ENCODE measurements around the gene POLDIP3.
A peak's percentile ranks its signal among the peaks of the same experiment; 100 is the strongest.

Gene POLDIP3, protein sequence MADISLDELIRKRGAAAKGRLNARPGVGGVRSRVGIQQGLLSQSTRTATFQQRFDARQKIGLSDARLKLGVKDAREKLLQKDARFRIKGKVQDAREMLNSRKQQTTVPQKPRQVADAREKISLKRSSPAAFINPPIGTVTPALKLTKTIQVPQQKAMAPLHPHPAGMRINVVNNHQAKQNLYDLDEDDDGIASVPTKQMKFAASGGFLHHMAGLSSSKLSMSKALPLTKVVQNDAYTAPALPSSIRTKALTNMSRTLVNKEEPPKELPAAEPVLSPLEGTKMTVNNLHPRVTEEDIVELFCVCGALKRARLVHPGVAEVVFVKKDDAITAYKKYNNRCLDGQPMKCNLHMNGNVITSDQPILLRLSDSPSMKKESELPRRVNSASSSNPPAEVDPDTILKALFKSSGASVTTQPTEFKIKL

DNA sequence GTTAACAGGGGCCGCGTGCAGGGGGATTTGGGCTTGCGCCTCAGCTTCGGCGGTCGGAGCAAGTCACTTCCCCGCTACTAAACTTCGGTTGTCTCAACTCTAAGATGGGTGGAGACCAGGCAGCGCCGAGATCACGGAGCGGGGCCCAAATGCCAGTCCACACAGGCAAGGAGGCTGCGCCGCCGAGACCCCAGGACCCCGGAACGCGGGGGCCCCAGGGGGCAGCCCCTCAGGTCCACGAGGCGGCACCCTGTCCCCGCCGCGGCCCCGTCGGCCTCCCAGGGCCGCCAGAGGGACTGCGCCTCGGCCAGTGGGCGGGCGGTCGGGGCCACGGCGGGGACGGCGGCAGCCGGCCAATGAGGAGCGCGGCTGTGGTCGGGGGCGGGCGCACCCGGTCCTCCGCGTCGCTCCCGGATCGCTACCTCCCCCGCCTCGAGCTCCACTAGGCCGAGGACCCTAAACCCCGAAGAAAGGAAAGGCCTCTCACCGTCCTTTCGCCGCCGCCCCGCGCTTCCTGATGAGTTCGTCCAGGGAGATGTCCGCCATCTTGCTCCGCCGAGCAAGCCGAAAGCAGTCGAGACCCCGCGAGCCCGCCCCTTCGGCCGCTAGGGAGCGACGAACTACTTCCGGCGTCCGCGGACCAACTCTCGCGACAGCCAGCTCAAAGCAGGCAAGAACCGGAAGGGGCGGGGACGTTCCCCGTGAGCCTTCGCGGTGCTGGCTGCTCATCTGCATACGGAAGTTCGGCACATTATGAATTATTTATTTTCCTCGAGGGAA is at the start of gene POLDIP3:
TSS of gene POLDIP3 (minus strand) at position 572 of the 780 bp plus-strand sequence. CDS start at position 546, 26 bp downstream.
- DNase-seq, result peak; percentile 90

DNA sequence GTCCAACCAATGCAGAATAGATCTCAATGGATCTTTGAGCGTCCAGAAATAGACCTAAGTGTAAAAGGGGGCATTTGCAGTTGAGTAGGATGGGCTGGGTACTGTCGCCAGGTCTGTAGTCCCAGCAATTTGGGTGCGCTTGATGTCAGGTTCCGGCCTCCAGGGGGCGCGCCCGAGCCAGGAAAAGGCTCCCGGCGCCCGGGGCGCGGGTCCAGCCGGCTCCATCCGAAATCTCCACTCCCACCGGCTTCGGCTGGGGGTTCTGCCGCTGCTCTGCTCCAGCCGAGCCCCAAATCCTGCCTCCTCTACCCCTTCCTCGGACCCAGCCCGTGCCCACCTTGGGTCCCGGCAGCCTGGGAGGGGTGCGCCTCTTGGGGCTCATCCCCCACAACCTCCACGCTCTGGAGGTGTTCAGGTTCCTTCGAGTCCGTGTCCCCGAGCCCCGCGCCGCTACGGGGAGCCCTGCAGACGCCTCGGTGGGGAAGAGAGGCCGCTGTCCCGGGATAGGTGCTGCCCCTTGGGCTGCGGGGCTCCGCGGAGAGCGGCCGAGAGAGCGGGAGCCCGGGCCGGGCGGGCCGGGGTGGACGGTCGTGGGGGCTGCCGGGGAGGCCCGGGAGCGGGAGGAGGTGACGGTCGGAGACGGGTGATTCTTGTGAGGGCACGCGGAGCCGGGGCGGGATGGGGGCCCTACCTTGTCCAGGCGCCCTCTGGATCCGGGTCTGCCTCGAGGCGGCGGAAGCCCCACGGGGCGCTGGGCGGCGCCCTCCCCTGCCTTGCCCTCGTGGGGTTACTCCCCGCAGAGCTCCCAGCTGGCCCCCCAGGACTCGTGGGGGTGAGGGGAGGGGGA is 47.5 kb upstream of the POLDIP3 start:
- DNase-seq, result peak; percentile 34

DNA sequence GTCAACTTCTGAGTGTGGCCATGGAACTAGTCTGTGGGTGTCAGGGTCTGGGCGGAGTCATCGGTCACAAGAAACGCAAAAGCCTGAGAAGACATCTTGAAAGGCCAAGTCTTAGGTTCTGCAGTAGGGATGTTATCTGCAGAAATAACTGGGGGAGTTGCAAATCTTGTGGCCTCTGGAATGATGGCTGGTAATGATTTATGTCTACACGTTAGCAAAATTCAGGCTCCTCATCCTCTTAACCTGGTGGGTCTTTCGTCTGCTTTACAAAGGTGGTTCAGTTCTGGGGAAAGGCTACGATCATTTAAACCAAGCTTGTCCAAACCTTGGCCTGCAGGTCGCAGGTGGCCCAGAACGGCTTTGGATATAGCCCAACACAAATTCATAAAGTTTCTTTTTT is 41.9 kb upstream of the POLDIP3 start:
- DNase-seq, result no peak

DNA sequence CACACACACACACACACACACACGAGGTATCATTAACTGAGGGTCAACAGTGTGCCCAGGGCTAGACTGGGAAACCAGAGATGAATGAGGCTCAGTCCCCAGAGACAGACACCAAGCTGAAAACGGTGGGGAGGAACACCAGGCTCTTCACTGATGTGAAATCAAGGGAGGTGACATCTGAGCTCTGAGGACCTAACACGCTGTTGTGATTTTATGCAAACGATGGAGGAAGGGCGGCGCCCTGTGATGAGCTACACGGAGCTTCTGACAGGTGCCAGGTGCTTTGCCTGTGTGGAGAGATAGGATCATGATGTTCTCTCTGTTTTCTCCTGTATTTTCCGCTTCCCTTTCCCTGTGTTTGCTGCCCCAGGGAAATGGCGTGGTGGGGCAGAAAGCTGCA is 41.0 kb upstream of the POLDIP3 start:
- no peak for DNase-seq

DNA sequence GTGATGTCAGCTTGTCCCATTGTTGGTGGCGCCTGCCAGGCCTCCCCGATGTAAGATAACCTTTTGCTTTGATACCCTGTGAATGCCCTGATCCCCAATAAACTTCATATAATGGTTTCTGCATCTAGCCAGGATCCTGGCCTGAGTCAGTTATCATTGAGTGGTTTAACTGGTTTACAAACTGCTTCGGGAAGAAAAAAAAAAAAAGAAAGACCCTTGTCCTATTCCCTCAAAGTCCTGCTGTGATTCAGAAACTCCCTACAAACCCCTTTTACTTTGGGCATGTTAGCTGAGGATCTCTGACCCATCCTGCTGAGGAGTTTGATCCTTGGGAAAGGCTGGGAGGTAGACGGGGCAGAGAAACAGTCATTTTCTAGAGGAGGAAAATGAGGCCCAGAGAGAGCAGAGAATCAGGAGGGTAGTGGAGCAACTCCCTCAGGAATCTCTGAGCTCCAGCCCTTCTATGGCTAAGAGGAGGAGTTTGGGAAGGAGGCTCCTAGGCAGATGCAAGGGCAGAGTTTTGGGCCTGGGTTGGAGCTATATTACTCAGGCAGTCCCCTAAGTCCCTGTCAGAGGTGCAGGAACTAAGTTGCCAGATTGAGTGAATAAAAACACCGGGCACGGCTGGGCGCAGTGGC is 39.9 kb upstream of the POLDIP3 start:
- no peak for DNase-seq

DNA sequence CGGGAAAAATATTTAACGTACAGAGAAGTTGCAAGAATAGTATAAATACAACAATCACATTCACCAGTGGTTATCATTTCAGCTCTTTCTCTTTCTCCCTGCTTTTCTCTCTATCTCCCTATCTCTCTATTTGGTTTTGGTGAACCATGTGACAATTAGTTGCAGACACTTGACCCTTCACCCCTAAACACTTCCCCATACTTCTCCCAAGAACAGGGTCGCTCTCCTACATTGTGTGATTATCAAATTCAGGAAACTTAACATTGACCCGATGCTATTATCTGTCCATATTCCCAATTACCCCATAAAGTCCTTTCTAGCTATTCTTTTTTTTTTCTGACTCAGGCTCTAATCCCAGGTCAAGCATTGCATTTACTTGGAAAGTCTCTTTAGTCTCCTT is 39.3 kb upstream of the POLDIP3 start:
- DNase-seq, result no peak

DNA sequence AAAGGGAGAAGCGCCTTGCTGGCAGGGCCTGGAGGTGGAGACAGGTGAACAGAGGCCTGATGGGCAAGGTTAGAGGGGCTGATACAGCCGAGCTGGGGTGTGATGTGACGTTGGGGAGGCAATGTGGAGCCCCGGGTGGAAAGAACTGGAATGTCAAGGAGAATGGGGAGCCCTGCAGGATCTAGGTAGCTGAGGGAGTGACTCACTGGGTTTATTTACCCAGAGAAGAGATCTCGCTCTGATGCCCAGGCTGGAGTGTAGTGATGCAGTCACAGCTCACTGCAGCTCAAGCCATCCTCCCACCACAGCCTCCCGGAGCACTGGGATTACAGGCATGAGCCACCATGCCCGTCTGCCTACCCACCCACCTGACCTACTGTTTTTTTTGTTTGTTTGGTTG is 36.5 kb upstream of the POLDIP3 start:
- DNase-seq, result no peak

DNA sequence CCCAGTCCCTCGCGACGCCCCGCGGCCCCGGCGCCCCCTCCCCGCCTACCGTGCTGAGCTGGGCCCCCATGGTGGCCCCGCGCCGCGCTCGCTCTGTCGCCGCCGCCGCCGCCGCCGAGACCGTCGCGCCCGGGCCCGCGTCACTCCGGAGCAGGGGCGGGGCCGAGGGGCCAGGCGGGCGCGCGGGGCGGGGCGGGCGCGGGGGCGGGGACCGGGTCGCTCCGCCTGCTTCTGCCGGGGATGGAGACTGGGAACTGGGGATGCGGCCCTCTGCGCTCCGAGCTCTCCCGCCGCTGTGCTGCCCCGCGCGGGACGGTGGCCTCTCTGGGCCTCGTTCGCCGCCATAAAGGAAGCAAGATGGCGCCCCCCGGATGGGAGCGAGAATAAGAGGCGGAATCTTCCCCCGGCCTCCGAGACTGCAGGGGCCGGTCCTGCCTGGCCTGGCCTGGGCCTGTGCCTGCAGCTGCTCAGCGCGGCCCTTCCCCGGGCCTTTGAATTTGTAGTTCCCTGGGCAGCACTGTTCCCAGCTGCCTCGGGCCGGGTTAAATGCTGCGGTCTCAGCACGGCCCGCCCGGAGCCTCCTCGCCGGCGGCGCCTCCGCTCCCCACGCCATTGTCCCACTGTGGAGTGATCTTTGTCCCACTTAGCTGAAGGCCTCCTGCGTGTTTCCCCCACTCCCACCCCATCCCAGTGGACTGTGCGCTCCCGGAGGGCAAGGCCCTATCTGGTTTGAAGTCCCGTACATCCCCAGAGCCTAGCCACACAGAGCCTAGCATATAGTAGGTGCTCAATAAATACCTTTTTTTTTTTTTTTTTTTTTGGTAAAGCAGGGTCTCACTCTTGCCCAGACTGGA is 34.8 kb upstream of the POLDIP3 start, which contains the start of gene CYB5R3:
TSS of gene CYB5R3 (minus strand) at position 147 of the 854 bp plus-strand sequence. CDS start at position 70, 77 bp downstream.
- DNase-seq, result peak; percentile 43

DNA sequence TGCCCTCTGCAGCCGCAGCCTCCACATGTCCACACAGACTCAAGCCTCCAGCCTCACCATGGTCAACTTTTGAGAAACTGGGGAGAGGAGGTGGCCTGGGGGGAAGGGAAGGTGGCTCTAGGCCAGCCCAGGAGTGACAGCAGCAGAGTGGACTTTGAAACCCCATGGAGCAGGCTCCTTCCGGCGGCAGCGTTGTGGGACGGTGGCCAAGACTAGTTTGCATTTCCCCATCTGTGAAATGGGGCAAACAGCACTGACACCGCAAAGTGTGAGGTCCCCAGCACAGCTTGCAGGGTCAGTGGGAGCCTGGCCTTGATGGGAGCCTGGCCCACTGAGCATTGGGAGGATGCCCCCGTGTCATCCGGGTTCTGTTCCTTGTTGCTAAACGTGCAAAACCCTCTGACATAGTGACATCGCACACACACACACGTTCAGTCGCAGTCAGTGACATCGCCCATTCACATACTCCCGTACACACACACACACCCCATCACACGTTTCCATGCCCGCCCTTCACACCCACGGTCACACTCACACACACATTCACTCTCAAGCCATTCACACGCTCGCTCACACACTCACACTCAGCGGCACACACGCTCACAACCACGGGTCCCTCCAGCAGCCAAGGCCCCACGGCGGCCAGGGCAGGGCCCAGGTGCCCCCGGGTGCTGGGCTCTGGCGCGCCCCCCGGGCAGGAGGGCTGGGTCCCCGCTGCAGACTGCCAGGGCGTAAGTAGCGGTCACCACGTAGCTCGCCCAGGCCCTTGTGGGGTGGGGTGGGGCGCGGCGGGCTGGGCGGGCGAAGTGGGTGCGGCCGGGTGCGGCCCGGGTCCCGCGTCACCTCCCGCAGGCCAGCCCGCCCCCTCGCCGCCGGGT is 33.9 kb upstream of the POLDIP3 start:
- DNase-seq, result no peak

DNA sequence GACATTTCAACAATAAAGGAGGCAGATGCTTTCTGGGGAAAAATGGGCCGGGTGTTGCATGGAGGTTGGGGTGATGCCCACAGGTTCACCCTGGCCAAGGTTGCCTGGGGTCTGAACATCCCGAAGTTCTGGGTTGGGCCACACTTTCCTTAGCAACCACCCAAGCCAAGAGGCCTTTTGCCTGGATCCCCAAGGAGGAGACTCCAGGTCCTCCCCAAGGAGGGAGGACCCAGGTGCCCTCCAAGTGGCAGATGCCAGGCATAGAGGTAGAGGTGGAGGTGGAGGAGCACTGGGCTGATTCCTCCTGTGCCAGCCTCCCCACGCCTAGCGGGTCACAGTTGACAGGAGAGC is 33.3 kb upstream of the POLDIP3 start:
- DNase-seq, result no peak

DNA sequence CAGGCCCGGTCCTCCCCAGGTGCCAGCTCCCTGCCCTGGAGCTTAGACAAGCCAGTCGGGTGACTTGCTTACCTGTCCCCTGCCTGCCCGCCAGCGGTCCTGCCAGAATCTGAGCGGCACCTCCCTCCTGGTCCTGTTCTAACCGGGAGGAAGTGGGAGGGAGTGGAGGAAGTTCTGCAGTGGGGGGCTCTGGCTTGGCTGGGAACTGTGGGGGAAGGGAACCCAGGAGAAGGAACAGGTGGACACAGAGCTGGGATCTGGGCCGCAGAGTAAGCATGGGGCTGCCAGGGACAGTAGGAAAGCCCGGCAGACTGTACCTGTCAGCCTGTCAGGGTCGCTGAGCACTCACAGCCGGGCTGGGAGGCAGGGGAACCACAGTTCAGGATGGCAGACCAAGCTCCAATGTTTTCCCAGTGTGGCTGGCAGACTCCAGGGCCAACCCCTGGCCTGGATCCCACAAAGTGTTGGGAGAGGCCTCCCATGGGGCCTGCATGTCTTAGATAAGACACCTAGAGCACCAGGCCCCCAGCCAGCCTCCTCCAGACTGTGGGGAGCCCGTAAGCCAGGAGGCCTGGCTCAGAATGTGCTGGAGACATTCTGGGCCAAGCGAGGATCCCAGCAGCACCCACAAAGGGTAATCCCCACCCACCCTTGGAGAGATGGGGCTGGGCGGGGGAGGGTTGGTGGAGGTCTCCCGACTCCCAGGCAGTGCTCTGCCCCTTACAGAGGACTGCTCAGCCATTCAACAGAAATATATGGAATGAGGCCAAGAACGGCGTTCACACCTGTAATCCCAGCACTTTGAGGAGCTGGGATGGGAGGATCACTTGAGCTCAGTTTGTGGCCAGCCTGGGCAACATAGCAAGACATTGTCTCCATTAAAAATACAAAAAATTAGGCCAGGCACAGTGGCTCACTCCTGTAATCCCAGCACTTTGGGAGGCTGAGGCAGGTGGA is 32.2 kb upstream of the POLDIP3 start:
- DNase-seq, result no peak

DNA sequence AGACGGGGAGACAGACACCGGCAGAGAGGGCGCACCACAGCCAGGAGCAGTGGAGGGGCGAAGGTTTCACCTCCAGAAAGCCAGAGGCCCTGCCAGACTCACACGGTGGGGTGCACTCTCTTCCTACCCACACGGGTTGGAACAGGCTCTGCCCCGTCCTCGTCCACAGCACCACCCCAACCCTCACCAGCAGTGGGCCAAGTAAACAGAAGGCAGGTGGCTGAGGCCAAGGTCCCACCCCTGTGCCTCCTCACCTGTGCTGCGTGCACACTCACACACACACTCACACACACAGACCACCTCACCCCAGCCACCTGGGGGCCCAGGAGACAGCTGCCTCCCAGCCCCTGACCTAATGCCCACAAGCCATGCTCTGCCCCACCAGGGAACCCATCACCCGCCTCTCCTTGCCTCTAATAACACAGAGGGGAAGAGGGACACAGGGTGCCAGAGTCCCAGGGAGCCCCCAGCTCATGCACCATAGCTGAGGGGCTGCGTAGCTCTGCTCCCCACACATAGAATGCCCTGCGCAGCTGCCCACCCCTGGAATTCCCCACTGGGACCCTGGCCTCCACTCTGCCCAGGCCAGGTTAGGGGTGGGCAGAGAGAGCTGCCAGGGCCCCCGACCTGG is 31.4 kb upstream of the POLDIP3 start:
- no peak for DNase-seq

DNA sequence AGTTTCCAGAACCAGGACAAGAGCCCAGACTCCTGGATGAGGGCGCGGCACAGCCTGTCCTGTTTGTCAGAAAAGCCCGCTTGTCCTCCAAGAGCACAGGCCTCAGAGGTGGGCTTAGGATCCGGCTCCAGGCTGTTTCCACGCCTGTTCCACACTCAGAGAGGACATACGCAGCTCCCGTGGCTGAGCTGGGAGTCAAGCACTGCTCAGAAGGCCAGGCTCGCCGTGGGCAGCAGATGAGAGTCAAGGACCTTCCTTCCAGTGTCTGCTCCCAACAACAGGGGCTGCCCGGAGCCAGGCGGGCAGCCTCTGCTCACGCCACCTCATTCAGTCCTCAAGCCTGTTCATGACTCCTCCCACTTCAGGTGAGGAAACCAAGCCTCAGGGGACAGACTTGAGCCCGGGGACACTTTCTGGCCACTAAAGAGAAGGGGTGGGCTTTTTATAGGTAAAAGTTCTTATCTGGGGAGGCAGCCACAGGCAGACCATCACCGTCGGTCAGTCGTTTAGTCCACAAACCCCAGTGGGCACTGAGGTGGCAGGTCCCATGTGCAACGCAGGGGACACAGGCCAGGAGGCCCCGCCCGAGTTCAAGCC is 30.8 kb upstream of the POLDIP3 start:
- no peak for DNase-seq

DNA sequence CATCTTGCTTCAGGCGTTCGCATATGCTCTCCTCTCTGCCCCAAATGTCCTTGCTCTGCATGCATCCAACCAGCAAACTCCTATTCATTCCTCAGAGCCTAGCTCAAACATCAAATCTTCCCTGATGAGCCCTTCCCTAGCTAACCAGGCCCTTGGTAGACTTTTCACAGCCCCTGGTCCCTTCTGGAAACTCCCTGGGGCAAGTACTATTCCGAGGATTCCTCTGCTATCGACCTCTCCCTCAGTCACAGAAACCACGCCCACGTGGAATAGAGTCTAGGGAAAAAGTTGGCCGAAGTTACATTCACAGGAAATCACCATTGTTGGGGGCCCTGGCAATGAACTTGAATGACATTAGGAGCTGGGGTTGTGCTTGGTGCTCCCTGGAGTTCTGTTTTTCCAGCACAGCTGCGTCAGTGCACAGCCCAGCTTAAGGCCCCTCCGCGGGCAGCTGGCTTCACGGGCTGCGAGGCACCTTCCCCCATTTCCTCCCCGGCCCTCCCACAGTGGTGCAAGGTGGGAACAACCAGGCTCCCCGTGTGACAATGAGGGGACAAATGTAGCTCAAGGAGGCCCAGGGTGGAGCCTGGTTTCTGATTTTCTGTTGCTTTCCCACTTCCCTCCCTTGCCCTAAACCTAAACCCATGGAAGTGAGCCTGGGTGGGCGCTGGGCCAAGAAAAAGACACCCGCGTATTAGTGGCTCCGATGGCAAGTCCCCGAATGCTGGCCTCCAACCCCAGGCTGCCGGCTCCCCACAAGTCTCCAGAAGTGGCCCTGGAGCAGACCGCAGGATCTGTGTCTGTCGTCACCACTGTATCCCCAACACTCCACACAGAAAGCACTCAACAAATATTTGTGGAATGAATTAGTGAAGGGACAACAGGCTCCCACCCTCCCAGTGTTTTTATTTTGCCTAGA is 30.0 kb upstream of the POLDIP3 start:
- DNase-seq, result no peak

DNA sequence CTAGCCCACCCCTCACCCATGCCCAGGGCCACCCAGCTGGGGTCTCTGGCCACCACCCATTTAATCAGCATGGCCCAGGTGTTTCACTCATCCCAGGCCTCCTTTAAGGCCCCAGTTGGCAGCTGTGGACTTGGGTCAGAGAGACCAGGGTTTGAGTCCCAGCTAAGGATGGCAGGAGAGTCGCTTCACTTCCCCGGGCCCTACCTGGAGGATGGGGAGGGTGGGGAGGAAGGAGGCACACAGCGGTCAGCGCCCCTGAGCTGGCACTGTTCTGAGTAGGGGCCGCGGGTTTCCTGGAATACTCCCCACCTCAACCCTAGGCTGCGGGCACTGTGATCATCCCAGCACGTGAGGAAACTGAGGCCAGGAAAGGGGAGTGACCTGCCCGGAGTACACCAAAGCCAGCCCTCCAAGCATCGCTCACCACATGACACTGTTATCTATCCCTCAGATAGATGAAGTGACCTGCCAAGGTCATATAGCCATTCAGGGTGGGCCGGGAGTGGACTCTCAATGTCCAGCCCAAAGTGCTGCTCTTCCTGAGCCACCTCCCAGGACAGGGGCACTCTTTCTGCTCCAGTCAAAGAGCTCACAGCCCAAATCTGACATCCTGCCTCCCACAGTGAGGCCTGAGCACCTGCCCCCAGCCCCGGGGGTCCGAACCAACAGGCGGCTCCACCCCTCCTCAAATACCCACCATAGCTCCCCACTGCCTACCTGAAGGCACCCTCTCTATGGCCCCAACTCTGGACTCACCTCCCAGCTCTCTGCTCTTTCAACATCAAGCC is 29.1 kb upstream of the POLDIP3 start:
- no peak for DNase-seq

DNA sequence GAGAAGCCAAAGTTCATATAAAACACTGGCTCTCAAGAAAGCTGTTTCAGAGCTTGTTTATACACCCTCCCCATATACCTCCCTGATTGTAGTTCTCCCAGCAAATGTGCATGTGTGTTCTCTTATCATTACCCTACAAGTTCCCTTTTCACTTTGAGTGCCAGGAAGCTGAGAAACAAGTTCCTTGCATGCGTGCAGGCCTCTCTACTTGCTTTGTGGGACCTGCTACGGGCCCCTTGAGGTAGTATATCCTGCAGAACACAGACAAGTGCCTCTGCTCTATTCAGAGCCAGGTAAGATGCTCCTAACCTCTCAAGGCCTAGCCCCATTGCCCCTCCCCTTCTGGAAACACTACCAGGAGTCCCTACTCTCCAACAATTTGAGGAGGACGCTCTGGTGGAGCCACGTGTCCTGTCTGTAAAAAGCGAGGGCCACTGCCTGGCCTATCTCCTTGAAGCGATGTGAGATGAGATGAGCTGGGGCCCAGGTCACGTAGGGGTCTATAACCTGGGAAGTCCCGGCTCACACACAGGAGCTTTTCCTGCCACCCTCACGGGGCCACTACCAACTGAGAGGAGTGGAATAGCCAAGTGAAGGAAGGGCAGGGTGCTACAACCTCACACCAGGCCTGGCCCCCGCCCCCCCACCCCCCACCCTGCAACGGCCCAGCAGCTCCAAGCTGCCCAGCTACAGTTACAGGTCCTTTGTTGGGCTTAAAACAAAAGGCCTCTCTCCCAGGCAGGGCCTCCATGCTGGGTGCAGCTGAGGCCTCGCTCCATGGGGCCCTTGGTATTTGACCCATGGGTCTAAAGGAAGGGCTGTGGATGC is 28.3 kb upstream of the POLDIP3 start:
- DNase-seq, result no peak
